Measurements from ENCODE around the gene GDAP2.

GDAP2 gene

DNA sequence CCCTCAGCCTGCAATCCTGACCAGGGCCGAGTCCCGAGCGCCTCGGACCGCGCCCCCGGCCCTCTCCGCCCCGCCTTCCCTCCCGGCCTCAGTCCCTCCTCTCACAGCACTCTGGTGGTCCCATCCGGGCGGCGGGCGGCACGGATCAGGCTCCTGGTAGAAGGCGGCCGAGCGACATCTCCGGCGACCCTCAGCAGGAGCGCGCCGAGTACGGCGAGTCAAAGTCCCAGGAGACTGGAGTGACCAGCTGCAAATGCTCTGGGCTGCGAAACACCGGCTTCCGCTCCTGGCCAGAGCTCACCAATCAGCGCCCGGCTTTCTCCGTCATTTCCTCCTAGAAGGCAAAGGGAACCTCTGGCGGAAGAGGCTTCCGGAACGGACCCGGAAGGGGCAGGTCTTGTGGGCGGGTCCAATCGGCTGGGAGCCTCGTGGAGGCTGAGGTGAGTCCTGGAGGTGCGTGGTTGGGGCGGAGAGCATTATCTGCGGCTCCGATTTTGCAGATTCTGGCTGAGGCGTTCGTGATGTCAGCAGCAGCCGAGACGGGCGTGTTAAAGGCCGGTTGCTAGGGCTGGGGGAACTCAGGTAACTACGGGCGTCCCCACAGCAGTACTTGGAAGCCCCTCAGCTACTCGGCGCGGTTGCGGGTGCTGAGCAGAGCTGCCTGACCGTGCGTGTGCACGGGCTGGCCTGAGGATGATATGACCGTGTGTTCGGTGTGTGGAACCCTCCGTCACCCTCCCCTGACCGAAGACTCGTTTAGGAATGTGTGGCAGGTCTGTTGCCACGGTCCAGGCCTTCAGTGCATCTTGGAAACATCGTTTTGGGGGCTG, at the start of gene GDAP2, which contains the start of gene WDR3:
Gene GDAP2, minus strand, starts transcription at position 279 of the 830 bp plus-strand sequence. CDS start 9,264 bp downstream, outside the sequence.
Gene WDR3, plus strand, starts transcription at position 397 of the 830 bp plus-strand sequence. CDS start 3,581 bp downstream, outside the sequence.
- peak; percentile 95 for DNase-seq
- peak within 1 kb of the TSS; percentile 93 to 95 for H3K4me3 Mint-ChIP-seq
- H3K27ac Mint-ChIP-seq: peak within 1 kb of the TSS; percentile 100
- H3K36me3 Mint-ChIP-seq: peaks cover 4 to 28% of the 10 kb centered on the region in 2 donors
- ATAC-seq (replicated peaks): peak; percentile 92
- H3K9me3 Mint-ChIP-seq: no peaks in the 10 kb centered on the region
- H3K27me3 Mint-ChIP-seq: no peaks in the 10 kb centered on the region
- H3K4me1 Mint-ChIP-seq: peaks cover 23 to 57% of the 10 kb centered on the region in 2 donors

GRCh38 chr1:117976381-117976780, 47.0 kb upstream of the GDAP2 start:
- DNase-seq (no peak), ATAC-seq (replicated peaks) (no peak)
- Mint-ChIP-seq H3K4me1 (no peaks in the 10 kb centered on the region), H3K36me3 (no peaks in the 10 kb centered on the region), H3K9me3 (no peaks in the 10 kb centered on the region), H3K27ac (no peak overlapping the region), H3K4me3 (no peak overlapping the region), H3K27me3 (no peaks in the 10 kb centered on the region)

DNA sequence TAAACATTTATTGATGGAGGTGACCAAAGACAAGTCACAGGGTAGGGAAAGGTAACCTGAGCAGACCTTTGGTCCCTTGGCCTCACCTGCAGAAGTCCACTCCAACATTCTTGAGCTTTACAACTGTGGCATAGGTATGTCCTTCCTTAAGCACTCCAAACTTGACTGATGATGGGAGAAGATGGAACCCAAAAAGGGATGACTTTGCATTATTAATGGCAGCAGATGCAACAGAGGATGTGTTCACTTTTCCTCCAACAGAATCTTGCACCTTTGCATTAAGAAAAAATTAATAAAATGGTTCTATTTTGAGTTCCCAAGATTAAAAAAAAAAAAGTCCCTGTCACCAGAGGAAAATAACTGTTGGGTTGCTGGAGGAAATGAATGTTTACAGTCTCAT, 42.4 kb upstream of the GDAP2 start:
- H3K27me3 Mint-ChIP-seq: no peaks in the 10 kb centered on the region
- no peak for ATAC-seq (replicated peaks)
- H3K4me3 Mint-ChIP-seq: no peak overlapping the region
- peaks cover 3 to 13% of the 10 kb centered on the region in 2 donors for H3K4me1 Mint-ChIP-seq
- H3K27ac Mint-ChIP-seq: peak overlapping the region; percentile 5
- no peak for DNase-seq
- no peaks in the 10 kb centered on the region for H3K36me3 Mint-ChIP-seq
- H3K9me3 Mint-ChIP-seq: no peaks in the 10 kb centered on the region

DNA sequence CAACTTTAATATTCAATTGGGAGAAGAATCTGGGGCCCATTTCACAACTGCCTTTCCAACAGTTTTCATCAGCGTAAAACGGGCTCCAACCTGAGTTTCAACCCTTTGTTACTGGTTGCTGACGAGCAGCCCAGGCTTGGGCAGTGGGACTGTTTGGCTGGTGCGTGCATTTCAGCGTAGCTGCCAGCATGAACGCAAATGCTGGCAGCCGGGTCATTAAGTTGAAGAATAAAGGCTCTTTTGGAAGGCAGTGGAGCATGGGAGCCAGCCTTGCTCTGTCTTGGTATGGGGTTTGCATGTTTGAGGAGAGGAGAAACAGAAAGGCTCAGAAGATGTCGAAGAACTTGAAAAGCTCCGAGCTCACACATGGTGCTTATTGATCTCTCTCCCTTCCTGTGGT, 40.8 kb upstream of the GDAP2 start:
- Mint-ChIP-seq H3K36me3 (peaks cover 2 to 6% of the 10 kb centered on the region in 2 donors), H3K9me3 (no peaks in the 10 kb centered on the region), H3K4me1 (peaks cover 3 to 13% of the 10 kb centered on the region in 2 donors), H3K4me3 (no peak overlapping the region), H3K27ac (no peak overlapping the region), H3K27me3 (no peaks in the 10 kb centered on the region)
- ATAC-seq (replicated peaks) (no peak), DNase-seq (no peak)

- ATAC-seq (replicated peaks) (peak; percentile 47 to 62), DNase-seq (no peak)
- no peaks in the 10 kb centered on the region for H3K27me3 Mint-ChIP-seq
- H3K4me3 Mint-ChIP-seq: no peak overlapping the region
- no peak overlapping the region for H3K27ac Mint-ChIP-seq
- H3K9me3 Mint-ChIP-seq: no peaks in the 10 kb centered on the region
- H3K4me1 Mint-ChIP-seq: peaks cover 5 to 25% of the 10 kb centered on the region in 2 donors
- H3K36me3 Mint-ChIP-seq: peaks cover 8 to 21% of the 10 kb centered on the region in 2 donors
These were observed 38.5 kb upstream of the GDAP2 start for GRCh38 chr1:117967881-117968280.

GRCh38 chr1:117967477-117967876, 38.1 kb upstream of the GDAP2 start:
- Mint-ChIP-seq H3K4me3 (no peak overlapping the region), H3K9me3 (no peaks in the 10 kb centered on the region), H3K27ac (no peak overlapping the region), H3K4me1 (peaks cover 5 to 25% of the 10 kb centered on the region in 2 donors), H3K27me3 (no peaks in the 10 kb centered on the region), H3K36me3 (peaks cover 8 to 21% of the 10 kb centered on the region in 2 donors)
- DNase-seq (no peak), ATAC-seq (replicated peaks) (no peak)

DNA sequence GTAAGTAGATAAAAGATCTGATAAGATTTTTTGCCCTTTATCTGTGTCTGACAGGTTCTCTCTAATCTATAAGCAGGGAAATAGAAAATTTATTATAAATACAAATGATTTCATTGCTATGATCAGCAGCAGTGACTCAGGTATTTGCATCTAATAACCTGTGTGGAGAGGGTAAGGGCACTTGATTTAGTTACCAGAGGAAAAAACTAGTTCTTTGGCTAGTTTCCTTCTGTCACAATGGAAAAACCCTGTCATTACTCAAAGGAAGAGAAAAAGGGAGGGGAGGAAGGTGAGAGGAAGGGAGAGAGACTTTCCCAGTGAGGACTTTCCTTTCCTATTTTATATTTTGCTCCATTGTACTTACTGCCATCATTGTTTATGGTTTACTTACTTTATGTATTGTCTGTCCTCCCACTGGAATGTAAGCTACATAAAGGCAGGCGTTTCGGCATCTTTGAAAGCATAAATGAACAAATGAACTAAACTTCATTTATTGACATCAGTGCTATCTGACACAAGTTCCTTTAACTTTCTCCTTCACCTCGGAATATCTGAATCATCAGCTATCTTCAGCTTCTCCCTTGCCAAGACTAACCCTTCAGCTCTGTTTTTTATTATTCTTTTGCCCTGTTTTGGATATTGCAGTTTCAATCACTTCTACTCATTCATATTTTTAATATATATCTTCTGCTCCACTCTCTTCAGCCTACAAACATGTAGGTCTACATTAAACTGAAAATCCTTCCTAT, 35.0 kb upstream of the GDAP2 start:
- Mint-ChIP-seq H3K4me3 (no peak overlapping the region), H3K9me3 (no peaks in the 10 kb centered on the region), H3K36me3 (peaks cover 14 to 34% of the 10 kb centered on the region in 2 donors), H3K4me1 (peaks cover 5 to 25% of the 10 kb centered on the region in 2 donors), H3K27me3 (no peaks in the 10 kb centered on the region), H3K27ac (no peak overlapping the region)
- no peak for DNase-seq
- ATAC-seq (replicated peaks): no peak

- H3K4me3 Mint-ChIP-seq: no peak overlapping the region
- no peaks in the 10 kb centered on the region for H3K9me3 Mint-ChIP-seq
- no peak for ATAC-seq (replicated peaks)
- no peaks in the 10 kb centered on the region for H3K27me3 Mint-ChIP-seq
- no peak overlapping the region for H3K27ac Mint-ChIP-seq
- peaks cover 33 to 47% of the 10 kb centered on the region in 2 donors for H3K36me3 Mint-ChIP-seq
- no peak for DNase-seq
- peaks cover 3 to 6% of the 10 kb centered on the region in 2 donors for H3K4me1 Mint-ChIP-seq
These were observed 29.9 kb upstream of the GDAP2 start for GRCh38 chr1:117959364-117959763.

GRCh38 chr1:117952386-117952785, 23.0 kb upstream of the GDAP2 start:
- Mint-ChIP-seq H3K4me3 (no peak overlapping the region), H3K9me3 (no peaks in the 10 kb centered on the region), H3K4me1 (no peaks in the 10 kb centered on the region), H3K27me3 (no peaks in the 10 kb centered on the region), H3K36me3 (peaks cover 29 to 45% of the 10 kb centered on the region in 2 donors), H3K27ac (no peak overlapping the region)
- ATAC-seq (replicated peaks) (no peak), DNase-seq (no peak)

DNA sequence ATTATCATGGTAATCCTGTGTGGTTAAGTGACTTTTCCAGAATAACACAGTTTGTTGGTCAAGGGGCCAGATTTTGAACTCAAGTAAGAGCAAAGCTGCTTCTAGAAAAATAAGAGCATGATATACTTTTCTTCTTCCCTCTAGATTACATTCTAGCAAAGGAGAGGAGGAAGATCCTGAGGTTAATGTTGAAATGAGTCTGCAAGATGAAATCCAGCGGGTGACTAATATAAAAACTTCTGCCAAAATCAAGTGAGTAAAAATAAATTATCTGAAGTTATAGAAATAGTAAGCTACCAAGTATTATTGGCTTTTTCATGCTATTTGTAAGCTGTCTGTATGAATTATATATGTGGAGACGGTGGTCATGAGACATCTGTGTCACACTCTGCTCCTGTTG, 12.9 kb upstream of the GDAP2 start:
- Mint-ChIP-seq H3K9me3 (no peaks in the 10 kb centered on the region), H3K4me3 (no peak overlapping the region), H3K36me3 (peaks cover 31 to 41% of the 10 kb centered on the region in 2 donors), H3K27ac (no peak overlapping the region), H3K4me1 (no peaks in the 10 kb centered on the region), H3K27me3 (no peaks in the 10 kb centered on the region)
- ATAC-seq (replicated peaks): no peak
- DNase-seq: no peak

- Mint-ChIP-seq H3K4me1 (peaks cover 16 to 37% of the 10 kb centered on the region in 2 donors), H3K9me3 (no peaks in the 10 kb centered on the region), H3K27me3 (no peaks in the 10 kb centered on the region), H3K36me3 (peaks cover 17 to 49% of the 10 kb centered on the region in 2 donors), H3K27ac (no peak overlapping the region), H3K4me3 (no peak overlapping the region)
- DNase-seq (no peak), ATAC-seq (replicated peaks) (no peak)
These were observed 4.3 kb upstream of the GDAP2 start for GRCh38 chr1:117933769-117934168.

DNA sequence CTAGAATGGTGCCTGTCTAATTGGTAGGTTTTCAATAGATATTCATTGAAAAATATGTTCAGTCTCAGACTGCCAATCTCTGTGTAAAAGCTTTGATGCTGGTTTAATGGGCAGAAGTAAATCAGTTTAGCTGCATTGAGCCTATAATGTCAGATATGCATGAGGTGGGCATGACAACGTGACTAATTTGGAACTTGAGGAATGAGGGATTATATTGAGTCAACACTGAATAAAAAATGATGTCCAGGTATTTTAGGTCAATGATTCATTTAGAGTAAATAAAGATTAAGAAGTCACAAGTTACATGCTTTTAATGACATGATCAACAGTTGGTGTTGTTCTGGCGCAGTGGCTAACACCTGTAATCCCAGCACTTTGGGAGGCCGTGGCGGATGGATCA, 3.2 kb upstream of the GDAP2 start:
- DNase-seq (no peak), ATAC-seq (replicated peaks) (no peak)
- Mint-ChIP-seq H3K9me3 (no peaks in the 10 kb centered on the region), H3K4me3 (no peak overlapping the region), H3K27me3 (no peaks in the 10 kb centered on the region), H3K4me1 (peaks cover 18 to 46% of the 10 kb centered on the region in 2 donors), H3K36me3 (peaks cover 12 to 39% of the 10 kb centered on the region in 2 donors), H3K27ac (no peak overlapping the region)

- no peak for DNase-seq
- H3K36me3 Mint-ChIP-seq: peaks cover 8 to 31% of the 10 kb centered on the region in 2 donors
- peak overlapping the region; percentile 100 for H3K27ac Mint-ChIP-seq
- peaks cover 23 to 57% of the 10 kb centered on the region in 2 donors for H3K4me1 Mint-ChIP-seq
- no peak for ATAC-seq (replicated peaks)
- H3K9me3 Mint-ChIP-seq: no peaks in the 10 kb centered on the region
- no peaks in the 10 kb centered on the region for H3K27me3 Mint-ChIP-seq
- H3K4me3 Mint-ChIP-seq: peak overlapping the region; percentile 93 to 95
These were observed 1.1 kb upstream of the GDAP2 start for GRCh38 chr1:117930484-117930883.

GRCh38 chr1:117930173-117930447, 689 bp upstream of the GDAP2 start:
- no peaks in the 10 kb centered on the region for H3K27me3 Mint-ChIP-seq
- peak overlapping the region; percentile 100 for H3K27ac Mint-ChIP-seq
- DNase-seq (no peak), ATAC-seq (replicated peaks) (no peak)
- peaks cover 23 to 57% of the 10 kb centered on the region in 2 donors for H3K4me1 Mint-ChIP-seq
- no peaks in the 10 kb centered on the region for H3K9me3 Mint-ChIP-seq
- peak overlapping the region; percentile 93 to 95 for H3K4me3 Mint-ChIP-seq
- peaks cover 8 to 31% of the 10 kb centered on the region in 2 donors for H3K36me3 Mint-ChIP-seq
